ENCODE data around the gene GAB2.
"Not testable (repeated sequence)": the region's sequence is repeated elsewhere in the genome, so short reads cannot be mapped to it uniquely, and the experiment has no call there.

The GAB2 gene, protein sequence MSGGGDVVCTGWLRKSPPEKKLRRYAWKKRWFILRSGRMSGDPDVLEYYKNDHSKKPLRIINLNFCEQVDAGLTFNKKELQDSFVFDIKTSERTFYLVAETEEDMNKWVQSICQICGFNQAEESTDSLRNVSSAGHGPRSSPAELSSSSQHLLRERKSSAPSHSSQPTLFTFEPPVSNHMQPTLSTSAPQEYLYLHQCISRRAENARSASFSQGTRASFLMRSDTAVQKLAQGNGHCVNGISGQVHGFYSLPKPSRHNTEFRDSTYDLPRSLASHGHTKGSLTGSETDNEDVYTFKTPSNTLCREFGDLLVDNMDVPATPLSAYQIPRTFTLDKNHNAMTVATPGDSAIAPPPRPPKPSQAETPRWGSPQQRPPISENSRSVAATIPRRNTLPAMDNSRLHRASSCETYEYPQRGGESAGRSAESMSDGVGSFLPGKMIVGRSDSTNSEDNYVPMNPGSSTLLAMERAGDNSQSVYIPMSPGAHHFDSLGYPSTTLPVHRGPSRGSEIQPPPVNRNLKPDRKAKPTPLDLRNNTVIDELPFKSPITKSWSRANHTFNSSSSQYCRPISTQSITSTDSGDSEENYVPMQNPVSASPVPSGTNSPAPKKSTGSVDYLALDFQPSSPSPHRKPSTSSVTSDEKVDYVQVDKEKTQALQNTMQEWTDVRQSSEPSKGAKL

DNA sequence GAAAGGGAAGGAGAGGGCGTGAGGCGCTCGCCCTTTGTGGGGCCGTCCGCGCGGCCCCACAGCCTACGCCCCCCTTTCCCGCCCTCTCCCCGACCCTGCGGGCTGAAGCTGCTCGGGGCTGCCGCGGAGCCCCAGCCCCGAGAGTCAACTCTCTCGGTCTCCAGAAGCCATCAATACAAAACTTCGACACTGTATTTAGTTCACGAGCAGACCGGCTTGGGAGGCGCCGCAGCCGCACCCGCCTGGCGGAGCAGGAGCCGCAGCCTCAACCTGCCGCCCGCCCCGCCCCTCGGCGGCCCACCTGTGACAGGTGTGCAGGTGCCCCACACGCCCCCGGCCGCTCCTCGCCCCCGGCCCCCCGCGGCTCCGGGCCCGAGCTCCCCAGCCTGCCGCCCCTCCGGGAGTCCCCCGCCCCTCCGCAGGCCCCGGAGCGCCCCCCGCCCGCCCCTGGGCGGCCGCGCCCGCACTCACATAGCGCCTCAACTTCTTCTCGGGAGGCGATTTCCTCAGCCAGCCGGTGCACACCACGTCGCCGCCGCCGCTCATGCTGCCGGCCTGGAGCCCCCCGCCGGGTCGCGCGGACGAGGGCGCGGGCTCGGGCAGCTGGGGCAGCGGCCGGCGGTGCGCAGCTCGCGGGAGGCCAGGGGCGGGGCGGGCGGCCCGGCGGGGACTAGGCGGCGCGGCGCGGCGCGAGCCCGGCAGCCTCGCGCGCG is at the start of gene GAB2:
Gene GAB2 (minus strand): TSS at position 646 of the 713 bp plus-strand sequence. CDS start 100 bp downstream, at position 546.
- DNase-seq: peak in 5 of 6 experiments; percentile 31 to 64 (median 41)

DNA sequence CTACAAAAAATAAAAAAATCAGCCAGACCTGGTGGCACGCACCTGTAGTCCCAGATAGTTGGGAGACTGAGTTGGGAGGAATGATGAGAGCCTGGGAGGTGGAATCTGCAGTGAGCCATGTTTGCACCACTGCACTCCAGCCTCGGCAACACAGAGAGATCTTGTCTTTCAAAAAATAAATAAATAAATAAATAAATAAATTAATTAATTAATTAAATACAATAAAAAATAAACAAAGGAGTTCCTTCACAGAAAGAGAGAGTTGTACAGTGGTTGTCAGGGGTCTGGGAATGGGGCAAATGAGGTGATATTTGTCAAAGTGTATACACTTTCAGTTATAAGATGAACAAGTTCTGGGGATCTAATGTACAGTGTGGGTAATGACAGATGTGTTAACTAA is 49.8 kb upstream of the GAB2 start:
- DNase-seq: no peak

DNA sequence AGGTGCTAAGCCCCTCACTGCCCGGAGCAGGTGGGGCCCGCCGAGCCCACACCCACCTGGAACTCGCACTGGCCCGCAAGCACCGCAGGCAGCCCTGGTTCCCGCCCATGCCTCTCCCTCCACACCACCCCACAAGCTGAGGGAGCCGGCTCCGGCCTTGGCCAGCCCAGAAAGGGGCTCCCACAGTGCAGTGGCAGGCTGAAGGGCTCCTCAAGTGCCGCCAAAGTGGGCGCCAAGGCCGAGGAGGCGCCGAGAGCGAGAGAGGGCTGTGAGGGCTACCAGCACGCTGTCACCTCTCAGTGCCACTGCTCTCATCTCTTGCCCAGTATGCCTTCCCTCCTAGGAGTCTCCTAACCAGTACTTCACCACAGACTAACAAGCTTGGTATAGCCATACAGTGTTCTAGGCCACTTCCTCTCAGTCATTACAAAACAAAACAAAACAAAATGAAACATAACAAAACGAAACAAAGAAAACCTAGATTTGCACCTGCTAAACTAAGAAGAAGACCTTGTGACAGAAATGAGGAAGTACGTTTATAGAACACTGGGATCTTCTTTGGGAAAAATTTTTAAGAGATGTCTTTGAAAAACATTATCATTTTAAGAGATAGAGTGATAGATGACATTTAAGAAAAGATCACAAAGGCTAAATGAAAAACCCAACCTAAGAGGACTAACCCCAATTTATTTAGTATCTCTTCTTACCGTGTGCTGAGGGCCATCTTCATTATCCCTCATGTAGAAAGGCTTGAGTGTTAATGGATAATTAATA is 47.7 kb upstream of the GAB2 start:
- DNase-seq: peak in 2 of 6 experiments; percentile 13 to 21

DNA sequence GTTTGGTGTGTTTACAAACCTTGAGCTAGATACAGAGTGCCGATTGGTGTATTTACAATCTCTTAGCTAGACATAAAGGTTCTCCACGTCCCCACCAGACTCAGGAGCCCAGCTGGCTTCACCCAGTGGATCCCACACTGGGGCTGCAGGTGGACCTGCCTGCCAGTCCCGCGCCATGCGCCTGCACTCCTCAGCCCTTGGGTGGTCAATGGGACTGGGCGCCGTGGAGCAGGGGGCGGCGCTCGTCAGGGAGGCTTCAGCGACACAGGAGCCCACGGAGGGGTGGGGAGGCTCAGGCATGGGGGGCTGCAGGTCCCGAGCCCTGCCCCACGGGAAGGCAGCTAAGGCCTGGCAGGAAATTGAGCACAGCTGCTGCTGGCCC is 47.2 kb upstream of the GAB2 start:
- not testable (repeated sequence) for DNase-seq

DNA sequence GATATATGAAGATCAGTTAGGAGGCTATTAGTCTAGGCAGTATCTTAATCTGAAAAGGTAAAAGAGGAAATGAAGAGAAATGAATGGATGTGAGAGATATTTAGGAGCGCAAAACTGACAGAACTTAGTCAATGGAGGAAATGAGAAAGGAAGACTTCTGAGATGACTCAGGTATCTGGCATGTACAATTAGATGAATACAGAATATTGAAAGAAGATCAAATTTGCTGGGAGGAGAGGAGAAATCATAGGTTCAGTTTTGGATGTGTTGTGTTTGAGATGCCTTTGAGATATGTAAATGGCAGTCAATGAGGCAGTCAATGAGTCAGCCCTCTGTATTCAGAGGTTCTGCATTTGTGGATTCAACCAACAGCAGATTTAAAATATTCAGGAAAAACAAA is 42.9 kb upstream of the GAB2 start:
- no peak for DNase-seq

DNA sequence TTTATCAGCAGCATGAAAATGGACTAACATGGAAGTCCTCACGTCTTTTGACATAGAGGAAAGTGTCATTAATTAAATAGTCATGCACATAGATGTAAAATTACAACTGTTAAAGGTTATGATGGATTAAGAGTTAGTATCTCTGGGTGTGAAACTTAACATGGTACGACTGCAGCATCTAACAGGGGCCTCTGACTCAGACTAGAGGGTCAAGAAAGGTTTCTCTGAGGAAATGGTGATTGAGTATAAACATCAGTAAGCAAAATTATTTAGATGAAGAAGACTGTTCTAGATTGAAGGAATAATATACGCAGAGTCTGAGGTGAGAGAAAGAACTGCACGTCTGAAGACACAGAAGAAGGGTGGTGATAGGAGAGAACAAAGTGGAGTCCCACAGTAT is 42.1 kb upstream of the GAB2 start:
- DNase-seq: no peak

DNA sequence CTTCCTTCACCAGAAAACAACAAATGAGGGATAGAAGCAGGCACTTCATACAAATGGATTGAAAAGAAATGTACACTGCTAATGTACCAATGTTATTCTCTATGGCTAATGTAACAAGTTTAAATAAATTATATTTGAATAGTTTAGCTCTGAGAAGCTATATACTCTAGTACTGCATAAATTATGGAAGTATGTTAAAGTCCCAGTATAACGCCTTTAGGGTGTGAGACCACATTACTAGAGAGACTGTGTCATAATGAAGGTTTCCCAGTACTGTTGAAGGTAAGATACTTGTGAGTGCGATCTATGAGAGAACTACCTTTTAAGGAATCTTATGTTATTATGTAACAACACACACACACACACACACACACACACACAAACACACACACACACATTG is 39.8 kb upstream of the GAB2 start:
- DNase-seq: no peak

DNA sequence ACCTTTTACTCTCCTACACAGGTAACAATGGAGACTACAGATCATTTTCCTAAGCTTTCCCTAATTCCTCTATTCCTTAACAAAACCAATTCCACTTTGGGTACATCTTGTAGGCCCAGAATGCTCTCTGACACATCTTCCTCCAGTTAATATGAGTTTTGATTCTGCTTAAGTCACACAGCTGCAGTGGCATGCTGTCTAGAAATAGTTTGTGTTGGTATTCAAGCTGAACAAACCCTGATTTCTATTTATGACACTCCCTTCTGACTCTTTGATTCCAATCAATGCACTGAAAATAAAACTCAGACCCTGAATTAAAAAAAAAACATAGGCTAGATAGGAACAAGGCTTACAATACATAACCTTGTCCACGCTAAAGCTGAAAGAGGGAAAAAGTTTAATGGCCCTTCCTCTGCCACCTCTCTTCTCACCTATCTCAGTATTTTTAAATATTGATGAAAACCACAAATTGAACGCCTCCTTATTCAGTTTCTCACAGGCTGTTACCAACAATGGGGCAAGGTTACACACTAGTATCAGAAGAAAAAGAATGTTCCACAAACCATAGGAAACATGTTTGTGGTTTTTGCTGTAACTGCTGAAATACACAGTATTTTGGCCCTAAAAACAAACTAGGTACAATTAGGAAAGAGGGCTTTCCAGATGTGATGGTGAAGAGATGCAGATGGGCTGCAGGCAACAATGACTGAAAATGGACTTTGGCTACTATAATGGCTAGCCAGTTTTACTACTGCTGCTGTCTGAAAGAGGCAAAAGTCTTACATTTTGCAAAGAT is 35.7 kb upstream of the GAB2 start:
- DNase-seq: no peak

DNA sequence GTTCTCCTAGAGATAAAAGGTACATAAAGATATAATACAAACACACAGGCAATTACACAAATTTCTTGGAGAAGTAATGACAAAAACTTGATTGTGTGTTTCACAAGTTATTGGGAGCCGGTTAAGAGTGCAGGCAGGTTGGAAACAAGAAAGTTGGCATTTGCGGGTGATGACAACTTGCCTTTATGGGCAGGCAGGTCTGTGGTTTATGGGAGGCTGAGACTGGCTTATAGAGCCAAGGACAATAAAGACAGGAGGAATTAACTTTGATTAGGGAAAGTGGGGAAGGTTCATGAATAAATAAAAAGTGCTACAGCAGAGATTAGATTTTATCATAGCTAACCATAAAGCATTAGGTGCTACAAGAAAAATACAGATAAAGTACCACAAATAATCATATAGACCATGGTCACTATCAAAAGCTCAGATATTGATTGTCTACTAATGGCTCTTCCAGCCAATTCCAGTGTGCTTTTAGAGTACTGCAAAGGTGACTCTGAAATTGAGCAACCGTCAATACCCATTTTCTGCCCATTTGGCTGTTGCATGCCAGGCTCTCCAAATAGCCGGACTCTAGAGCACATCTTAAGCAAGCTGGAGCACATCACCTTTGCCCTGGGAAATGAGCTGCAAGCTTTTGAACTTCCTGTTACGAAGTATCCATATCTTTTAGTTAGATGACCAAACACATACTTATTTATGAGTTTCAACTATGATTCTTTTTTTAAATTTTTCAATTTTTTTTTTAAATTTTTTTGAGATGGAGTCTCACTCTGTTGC is 33.9 kb upstream of the GAB2 start:
- no peak for DNase-seq

DNA sequence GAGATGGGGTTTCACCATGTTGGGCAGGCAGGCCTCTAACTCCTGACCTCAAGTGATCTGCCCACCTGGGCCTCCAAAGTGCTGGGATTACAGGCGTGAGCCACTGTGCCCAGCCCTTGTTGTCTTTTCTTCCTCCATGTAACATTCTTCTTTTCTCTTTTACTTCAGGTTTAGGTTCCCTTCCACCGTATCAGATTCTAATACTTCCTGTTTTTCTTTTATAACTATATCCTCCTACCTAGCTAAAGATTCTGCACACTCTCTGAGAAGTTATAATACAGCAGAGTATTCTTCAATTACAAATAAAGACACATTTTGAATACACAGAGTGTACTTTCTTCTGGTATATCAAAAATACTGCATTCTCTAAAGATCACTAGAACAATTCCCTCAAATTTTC is 33.2 kb upstream of the GAB2 start:
- DNase-seq: no peak

DNA sequence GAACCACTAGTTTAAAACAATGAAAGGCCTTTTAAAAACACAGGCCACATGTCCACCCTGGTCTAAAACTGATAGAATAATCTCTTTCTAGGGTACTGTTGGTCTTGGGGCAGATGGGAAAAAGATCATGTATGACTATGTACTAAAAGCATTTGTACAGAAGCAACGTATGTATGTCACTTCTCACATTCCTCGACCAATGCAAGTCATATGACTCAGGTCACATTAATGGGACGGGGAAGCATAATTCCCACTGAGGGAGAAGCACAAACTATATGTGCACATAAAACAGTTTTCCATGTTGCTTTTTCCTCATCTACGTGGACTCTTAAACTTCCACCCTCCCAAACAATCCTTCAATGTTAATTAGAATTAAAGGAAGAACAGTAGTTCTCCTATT is 32.2 kb upstream of the GAB2 start:
- no peak for DNase-seq

DNA sequence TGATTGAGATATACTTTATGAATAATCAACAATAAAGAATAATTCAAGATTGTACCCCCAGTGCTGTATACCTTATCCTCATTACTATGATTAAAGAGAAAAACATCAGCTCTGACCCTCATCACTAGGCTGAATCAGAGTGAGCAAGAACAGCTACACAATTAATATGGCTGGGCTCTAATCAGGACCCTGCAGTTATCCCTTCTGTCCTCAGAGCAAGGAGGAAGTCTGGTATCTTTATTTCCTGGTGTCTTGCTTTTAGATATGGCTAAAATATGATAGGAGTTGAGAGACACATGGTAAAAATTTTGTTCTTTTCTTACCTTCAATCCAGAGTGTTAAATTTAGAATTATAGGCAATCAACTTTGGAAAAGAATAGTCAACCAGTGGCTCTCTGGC is 28.6 kb upstream of the GAB2 start:
- DNase-seq: no peak

DNA sequence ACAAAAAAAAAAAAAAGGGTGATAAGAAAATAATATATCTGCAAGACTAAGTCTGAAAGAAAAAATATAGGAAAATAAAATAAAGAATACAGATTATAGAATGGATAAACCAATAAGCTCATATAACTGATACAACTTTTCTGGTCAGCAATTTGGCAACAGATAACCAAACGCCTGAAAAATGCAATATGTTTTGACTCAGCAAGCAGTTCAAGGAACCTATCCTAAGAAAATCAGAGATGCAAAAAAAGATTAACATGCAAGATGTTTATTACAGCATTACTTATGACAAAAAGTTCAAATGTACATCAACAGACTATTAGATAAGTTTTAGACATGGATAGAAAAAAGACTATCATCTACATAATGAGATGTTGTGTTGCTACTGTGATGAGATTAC is 27.1 kb upstream of the GAB2 start:
- DNase-seq: no peak

DNA sequence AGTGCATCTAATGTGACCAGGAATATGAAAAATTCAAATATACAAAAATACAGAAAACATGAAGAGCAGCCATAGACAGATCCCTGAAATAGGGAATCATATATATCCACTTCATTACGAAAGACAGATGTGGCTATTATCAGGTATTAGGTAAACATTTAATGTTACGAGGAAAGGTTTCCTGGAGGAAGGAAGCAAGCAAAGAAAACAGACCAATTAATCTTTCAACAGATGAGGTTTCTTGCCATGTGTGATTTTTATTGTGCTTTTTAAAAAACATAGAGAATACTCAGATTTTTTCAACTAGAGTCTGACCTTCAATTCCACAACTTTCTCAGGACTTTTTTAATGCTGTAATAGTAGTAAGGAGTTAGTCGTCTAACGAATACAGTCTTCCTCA is 24.3 kb upstream of the GAB2 start:
- no peak for DNase-seq

DNA sequence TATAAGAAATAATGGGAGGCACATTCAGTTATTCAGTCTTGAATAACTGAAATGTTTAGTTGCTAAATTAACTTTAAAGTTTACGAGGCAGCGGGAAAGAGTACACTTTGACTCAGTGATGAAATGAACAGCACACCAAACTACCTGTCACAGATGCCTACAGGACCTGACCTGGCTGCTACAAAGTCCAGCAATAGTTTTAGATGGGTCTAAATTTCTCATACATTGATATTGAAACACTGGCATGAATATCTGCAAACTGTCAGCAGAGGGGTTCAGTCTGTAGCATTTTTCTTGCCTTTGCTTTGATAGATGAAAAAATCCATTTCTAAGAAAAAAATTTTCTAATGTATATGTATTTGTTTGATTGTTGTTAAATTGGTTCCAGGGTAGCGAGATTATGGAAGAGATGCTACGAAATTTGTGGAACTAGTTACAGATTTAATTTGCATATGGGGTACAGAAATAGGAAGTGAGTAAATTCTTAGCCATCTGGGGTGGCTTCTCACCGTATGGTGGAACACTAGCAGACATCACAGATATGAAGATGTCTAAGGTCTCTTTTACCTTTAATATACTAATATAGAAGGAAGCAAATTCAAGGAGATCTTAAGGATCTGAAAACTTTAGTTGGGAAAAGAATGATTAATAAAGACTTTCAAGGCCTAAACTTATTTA is 20.8 kb upstream of the GAB2 start:
- no peak for DNase-seq

DNA sequence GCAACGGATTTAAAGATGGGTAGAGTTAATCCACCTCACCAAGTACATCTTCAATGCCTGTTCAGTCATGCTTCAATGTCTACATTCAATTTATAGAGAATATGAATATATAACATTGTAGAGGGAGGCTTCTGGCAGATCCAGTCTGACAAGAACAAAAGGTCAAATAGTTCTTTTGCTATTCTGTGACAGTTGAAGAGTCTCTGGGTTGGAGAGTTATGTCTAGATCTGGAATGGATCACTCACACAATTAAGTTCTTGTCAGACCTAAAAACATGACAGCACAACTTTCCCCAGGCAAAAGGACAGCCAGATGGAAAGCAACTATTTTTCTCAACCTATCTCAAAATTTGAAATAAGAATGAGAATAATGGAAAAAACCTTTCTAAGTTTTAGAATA is 15.3 kb upstream of the GAB2 start:
- DNase-seq: no peak

DNA sequence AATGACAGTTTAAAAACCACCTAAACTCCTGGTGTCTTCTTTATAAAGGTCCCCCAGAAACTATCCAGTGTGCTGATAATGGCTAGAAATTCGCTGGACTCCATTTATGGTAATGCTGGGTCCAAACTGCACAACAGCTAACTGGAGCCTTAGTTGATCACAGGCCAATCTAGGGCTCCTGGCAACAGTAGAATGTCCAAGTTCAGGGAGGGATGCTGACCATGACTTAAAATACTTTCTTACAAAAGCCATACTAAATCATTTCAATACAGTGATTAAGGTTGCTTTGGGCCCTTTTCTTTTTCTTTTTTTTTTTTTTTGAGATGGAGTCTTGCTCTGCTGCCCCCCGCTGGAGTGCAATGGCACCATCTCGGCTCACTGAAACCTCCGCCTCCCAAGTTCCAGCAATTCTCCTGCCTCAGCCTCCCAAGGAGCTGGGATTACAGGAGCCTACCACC is 14.5 kb upstream of the GAB2 start:
- DNase-seq: peak in 1 of 6 experiments; percentile 2

DNA sequence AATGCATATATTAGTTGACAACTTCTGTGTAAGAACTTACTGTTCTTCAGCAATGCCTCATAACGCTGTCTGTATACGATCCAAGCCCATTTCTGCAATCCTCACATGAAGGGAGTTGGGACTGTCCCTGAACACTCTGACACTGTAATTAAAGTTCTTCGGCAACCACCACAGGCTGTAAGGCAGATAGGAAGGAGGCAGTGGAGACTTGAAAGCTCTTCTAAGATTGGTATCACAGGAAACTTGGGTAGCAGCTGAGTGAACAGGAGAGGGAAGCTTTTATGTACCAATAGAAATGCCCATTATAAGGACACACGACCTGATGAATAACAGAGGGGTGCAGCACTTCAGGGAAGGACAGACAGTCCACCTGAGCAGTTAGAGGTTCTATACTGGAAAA is 12.0 kb upstream of the GAB2 start:
- no peak for DNase-seq

DNA sequence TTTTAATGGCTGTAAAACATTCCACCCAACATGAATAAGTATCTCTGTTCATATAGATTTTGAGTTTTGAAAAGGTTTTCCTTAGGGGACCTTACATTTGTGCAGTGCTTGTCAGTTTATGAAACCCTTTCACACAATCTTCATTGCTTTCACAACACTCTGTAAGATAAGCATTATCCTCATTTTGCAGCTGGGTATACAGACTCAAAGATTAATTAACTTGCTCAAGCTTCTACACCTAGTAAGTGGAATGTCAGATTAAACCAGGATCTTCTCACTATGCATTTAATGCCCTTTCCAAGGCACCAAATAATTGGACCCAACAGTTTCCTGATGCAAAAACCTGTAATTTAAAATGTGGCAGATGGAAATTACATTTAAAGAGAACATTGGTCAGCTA is 11.6 kb upstream of the GAB2 start:
- DNase-seq: no peak

DNA sequence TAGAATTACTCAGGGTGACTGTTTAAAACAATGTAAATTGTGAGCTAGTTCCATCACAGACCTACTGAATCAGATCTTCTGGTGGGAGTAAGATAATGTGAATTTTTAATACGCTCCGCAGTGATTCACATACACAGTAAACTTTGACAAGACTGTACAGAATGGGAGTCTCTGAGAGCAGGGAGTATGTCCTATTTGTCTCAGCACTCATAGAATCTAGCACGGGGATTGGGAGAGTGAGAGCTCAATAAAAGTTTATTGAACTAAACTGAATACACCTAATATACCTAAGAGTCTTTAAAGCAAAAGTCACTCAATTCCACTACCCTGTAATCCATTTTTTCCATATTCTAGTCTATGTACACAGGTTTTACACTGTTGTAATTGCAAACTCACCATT is 11.2 kb upstream of the GAB2 start:
- DNase-seq: no peak

DNA sequence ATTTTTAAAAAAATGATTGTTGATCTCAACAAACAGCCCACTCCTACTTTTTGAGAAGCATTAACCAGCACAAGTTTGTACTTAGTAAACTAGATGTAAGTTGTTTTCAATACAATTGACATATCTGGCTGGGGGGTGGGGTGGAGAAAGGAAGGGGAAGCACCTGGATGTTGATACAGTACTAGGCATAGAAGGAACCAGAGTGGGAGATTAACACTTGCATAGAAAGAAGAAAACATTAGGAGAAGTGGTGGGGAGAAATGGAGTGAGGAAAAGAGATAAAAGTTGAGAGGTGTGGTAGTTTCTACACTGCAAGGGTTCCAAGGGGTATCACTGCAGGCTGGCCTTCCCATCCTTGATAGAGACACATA is 10.6 kb upstream of the GAB2 start:
- no peak for DNase-seq
